ENCODE results near the gene RTP1.

RTP1 gene

GRCh38 chr3:187242435-187242834, 45.1 kb downstream of the RTP1 start:
- peak; percentile 54 for DNase-seq (ENCODE audit: low read depth)

- DNase-seq (ENCODE audit: low read depth): no peak
These were observed 45.6 kb downstream of the RTP1 start for GRCh38 chr3:187242900-187243299.

GRCh38 chr3:187243933-187244524, 46.7 kb downstream of the RTP1 start:
- peak; percentile 47 for DNase-seq (ENCODE audit: low read depth)

DNA sequence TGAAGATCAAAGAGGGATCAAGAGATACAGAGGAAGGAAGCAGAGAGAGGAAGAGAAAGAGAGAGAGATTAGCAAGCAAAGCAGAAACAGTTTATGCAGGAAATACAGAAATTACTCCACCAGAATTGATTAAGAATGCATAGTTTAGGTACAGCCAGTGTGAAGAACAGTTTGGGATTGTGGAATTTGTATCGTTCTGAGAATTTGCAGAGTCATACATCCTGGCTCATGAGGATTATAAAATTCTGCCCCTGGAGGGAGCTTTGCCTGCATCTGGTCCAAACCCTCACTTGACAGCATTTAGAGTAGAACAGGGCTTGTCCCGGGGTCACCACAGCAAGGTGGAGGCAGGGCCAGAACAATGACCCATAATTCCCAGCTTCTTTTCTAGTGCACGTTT, 50.1 kb downstream of the RTP1 start:
- DNase-seq (ENCODE audit: low read depth): no peak
